Thoracic aorta (tissue), 2 donors: Measurements from ENCODE around the gene KIFC3. TPM values are rescaled to one million over a fixed set of nuclear protein-coding genes. Genes with fewer than 3 reads are reported as not detected.

Experiments
- ATAC-seq: fragments of 150-250 bp; one replicate; pipeline ENCODE4 v1.8.0; 2017; ENCODE audit warnings: low read depth; ENCODE audit not compliant: insufficient number of reproducible peaks, low FRiP score
- DNase-seq: peaks from one replicate; pipeline ENCODE4 v3.0.0-alpha.2; 2020; ENCODE audit warnings: low spot score
- H3K27ac ChIP-seq, 2 donors: fragments of 200-600 bp; sonication (generic); 1 replicate in 1 of 2; 2 replicates in 1 of 2; pipeline ENCODE4 v1.5.1; 2016; ENCODE audit warnings: mild to moderate bottlenecking in 2 of 2, moderate library complexity in 2 of 2
- H3K27me3 ChIP-seq: fragments of 200-600 bp; sonication (generic); replicated peaks from 2 replicates; pipeline ENCODE4 v1.6.0; 2016; ENCODE audit warnings: mild to moderate bottlenecking; ENCODE audit not compliant: insufficient read depth
- H3K36me3 ChIP-seq: fragments of 200-600 bp; sonication (generic); one replicate; pipeline ENCODE4 v1.5.1; 2016
- H3K4me1 ChIP-seq, 2 donors: fragments of 200-600 bp; sonication (generic); 1 replicate in 1 of 2; 2 replicates in 1 of 2; pipeline versions ENCODE4 v1.5.1 to v1.6.0; 2016; ENCODE audit warnings: low read depth in 2 of 2, mild to moderate bottlenecking in 1 of 2; ENCODE audit not compliant: control insufficient read depth in 1 of 2
- H3K4me3 ChIP-seq: fragments of 200-600 bp; sonication (generic); 2 replicates; pipeline ENCODE4 v1.5.1; 2016; ENCODE audit warnings: mild to moderate bottlenecking
- H3K9me3 ChIP-seq: fragments of 200-600 bp; sonication (generic); 2 replicates; pipeline ENCODE4 v1.5.1; 2016
- total RNA-seq, 2 donors: library from RNA; depleted of rRNA; stranded (reverse); fragments of >200 nt; gene quantifications; one replicate each; pipeline versions ENCODE4 v1.1.0 to v1.2.3, GENCODE V29; 2016
- TF ChIP-seq, protein P1 (sequence below): fragments of 200-600 bp; sonication (generic); IDR thresholded peaks from one replicate; pipeline ENCODE4 v1.5.1; 2019; ENCODE audit warnings: antibody characterized with exemption

The KIFC3 gene
- total RNA-seq, 2 donors from 2014 or later: 109 to 123 TPM

DNA sequence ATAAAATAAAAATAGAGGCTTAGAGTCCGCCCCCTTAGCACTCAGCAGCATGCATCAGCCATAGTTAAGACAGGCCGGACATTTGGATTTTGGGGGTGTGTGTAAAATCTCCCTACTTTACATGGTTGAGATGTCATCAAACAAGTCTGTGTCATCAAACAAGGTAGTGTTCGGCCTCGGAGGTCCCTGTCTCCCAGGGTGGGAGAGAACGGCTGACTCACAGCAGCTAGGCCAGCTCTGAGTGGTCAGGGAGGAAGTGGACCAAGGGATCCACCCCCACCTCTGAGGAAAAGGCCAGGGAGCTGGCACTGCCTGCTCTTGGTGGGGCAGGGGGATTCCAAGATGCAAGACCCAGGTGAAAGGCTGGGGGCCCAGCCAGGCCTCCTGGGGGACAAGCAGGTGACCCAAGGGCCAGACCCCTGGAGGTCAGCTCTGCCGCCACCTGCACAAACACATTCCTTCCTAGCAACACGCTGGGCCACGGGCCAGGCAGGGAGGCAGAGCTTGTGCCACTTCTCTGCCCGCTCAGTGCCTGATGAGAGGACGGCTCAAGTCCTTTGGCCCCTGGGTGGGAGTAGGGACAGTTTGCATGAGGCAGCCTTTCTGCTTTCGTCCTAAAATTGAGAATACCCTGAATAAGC is 28.5 kb downstream of the KIFC3 start:
- ATAC-seq: no peak
- Histone ChIP-seq H3K9me3 (no peaks in the 10 kb centered on the region), H3K36me3 (peaks cover 31% of the 10 kb centered on the region), H3K4me1 (no peaks in the 10 kb centered on the region), H3K4me3 (no peak overlapping the region), H3K27me3 (no peaks in the 10 kb centered on the region), H3K27ac (no peak overlapping the region)
- DNase-seq: no peak
- TF ChIP-seq, protein P1, sequence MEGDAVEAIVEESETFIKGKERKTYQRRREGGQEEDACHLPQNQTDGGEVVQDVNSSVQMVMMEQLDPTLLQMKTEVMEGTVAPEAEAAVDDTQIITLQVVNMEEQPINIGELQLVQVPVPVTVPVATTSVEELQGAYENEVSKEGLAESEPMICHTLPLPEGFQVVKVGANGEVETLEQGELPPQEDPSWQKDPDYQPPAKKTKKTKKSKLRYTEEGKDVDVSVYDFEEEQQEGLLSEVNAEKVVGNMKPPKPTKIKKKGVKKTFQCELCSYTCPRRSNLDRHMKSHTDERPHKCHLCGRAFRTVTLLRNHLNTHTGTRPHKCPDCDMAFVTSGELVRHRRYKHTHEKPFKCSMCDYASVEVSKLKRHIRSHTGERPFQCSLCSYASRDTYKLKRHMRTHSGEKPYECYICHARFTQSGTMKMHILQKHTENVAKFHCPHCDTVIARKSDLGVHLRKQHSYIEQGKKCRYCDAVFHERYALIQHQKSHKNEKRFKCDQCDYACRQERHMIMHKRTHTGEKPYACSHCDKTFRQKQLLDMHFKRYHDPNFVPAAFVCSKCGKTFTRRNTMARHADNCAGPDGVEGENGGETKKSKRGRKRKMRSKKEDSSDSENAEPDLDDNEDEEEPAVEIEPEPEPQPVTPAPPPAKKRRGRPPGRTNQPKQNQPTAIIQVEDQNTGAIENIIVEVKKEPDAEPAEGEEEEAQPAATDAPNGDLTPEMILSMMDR: no peak

DNA sequence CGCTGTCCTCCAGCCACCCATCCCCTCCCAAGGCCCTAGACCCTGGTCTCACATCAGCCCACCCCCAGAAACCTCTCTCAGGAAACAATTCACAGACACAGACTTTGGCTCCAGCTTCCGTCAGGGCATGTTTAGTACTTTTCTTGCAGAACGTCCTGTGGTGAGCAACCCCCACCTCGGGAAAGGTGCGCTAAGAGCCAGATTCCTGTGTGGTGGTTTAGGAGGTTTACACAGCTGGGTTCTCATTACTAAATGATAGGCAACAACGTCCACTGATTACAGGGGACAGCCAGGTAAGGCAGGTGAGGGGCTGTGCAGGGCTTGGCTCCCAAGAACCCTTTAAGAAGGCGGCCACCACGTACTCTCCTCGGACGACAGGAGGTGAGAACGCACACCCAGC is 29.3 kb downstream of the KIFC3 start:
- TF ChIP-seq, protein P1: no peak
- no peak for DNase-seq
- no peaks in the 10 kb centered on the region for H3K4me1 ChIP-seq
- H3K36me3 ChIP-seq: peaks cover 33% of the 10 kb centered on the region
- no peaks in the 10 kb centered on the region for H3K27me3 ChIP-seq
- ATAC-seq: no peak
- H3K4me3 ChIP-seq: no peak overlapping the region
- no peaks in the 10 kb centered on the region for H3K9me3 ChIP-seq
- no peak overlapping the region for H3K27ac ChIP-seq

DNA sequence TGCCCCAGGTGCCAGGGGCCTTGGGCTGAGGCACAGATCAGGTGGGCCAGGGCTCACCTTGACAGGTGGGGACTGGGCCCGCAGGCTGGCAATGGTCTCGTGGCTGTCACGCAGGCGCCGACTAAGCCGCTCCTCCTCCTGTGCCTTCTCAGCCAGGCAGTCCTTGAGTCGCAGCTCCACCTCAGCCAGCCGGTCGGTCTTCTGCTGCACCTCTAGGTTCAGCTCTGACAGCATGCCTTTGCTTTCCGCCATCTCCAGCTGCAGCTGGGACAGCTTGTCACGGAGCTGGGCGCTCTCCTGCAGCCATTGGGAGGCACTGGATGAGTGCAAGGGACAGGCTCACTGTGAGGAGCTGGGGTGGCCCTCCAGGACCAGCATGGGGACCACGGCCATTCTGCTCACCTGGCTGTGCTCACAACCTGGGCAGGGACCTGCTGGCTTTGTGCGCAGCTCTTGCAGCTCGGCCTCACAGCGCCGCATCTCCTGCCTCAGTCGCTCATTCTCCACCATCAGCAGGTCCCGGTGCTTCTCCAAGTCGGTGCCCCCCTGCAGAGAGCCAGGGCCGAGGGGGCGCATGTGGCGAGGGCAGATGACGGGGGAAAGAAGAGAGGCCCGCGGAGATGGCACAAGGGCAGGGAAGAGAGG is 31.0 kb downstream of the KIFC3 start:
- ATAC-seq: no peak
- Histone ChIP-seq H3K4me1 (no peaks in the 10 kb centered on the region), H3K27ac (no peak overlapping the region), H3K27me3 (no peaks in the 10 kb centered on the region), H3K36me3 (peaks cover 36% of the 10 kb centered on the region), H3K4me3 (no peak overlapping the region), H3K9me3 (no peaks in the 10 kb centered on the region)
- DNase-seq: no peak
- TF ChIP-seq, protein P1: no peak

DNA sequence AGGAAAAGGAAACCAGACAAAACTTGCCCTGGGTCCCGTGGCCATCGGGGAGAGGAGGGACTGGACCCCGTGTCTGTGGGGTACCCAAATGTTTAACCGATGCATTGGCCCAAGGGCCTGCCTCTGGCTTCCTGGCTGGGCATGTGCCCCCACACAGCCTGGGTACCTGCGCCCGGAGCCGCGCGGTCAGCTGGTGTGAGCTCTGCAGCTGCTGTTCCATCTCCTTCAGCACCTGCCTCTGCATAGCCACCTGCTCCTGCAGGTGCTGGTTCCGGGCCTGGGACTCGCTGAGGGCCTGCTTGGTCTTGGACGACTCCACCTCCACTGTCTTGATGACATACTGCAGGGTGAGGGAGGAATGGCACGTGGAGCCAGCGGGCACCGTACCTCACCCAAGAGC is 31.9 kb downstream of the KIFC3 start:
- Histone ChIP-seq H3K9me3 (no peaks in the 10 kb centered on the region), H3K36me3 (peaks cover 36% of the 10 kb centered on the region), H3K27ac (no peak overlapping the region), H3K4me1 (no peaks in the 10 kb centered on the region), H3K27me3 (no peaks in the 10 kb centered on the region), H3K4me3 (no peak overlapping the region)
- ATAC-seq: no peak
- no peak for DNase-seq
- TF ChIP-seq, protein P1: no peak

DNA sequence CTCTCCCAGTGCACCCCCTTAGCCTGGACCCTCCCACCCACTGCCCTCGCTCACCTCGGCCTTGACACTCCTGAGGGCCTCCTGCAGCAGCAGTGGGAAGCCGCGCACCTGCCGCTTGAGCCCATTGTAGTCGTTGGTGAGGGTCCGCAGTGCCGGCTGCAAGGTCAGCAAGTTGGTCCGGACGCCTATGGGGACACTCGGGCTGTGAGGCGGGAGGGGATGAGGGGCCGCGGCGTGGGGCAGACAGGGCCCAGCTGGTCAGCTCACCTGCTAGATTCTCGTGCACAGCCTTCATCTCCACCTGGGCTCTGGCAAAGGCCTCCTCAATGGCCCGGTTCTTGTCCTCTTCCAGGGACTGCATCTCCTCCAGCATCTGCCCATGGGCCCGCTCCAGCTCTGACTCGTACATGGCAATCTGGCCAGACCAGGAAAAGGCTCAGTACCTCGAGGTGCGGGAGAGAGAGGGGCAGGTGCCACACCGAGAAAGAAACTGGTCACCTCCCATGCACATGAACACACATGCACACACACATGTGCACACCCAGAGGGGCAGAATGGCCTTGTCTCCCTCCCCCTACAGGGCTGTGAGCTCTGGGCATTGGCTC is 32.6 kb downstream of the KIFC3 start:
- H3K27ac ChIP-seq: no peak overlapping the region
- peaks cover 32% of the 10 kb centered on the region for H3K36me3 ChIP-seq
- DNase-seq: no peak

More for the DNA sequence above, 32.6 kb downstream of the KIFC3 start:
- Histone ChIP-seq H3K4me1 (no peaks in the 10 kb centered on the region), H3K4me3 (no peak overlapping the region), H3K27me3 (no peaks in the 10 kb centered on the region), H3K9me3 (no peaks in the 10 kb centered on the region)
- ATAC-seq: no peak
- TF ChIP-seq, protein P1: no peak
